ENCODE measurements around the gene LRRC51. TPM values are rescaled to one million over a fixed set of nuclear protein-coding genes. Genes with fewer than 3 reads are reported as not detected.

Gene LRRC51
- total and polyA plus RNA-seq, 2 donors (not counting 3 experiments of a cell fraction or from before 2014, with no cell fraction given), result 3.5 to 6.1 TPM

- TF ChIP-seq MYC (IDR thresholded peaks at IDR 0.05; ENCODE audit: low read depth, low read length) (no peak), POLR2A (IDR thresholded peaks at IDR 0.05; ENCODE audit: low read depth, low read length) (no peak), CTCF (IDR thresholded peaks at IDR 0.05; ENCODE audit: extremely low read depth in 1 of 2, insufficient read depth in 1 of 2, low read depth in 1 of 2, low read length in 2 of 2) (no peak), JUN (IDR thresholded peaks at IDR 0.05; ENCODE audit: borderline replicate concordance, insufficient read depth, insufficient read length, low read depth) (no peak), GATA2 (IDR thresholded peaks at IDR 0.05; ENCODE audit: insufficient read depth, insufficient read length, low read depth, low read length) (no peak), EZH2 (IDR thresholded peaks at IDR 0.05; ENCODE audit: borderline replicate concordance, low read depth, low read length, severe bottlenecking) (no peak), FOS (IDR thresholded peaks at IDR 0.05; ENCODE audit: borderline replicate concordance, insufficient read depth, low read length) (no peak)
Observed at GRCh38 chr11:72069200-72069599, 11.4 kb upstream of the LRRC51 start.

More at GRCh38 chr11:72069200-72069599, 11.4 kb upstream of the LRRC51 start:
- Histone ChIP-seq H3K9ac (replicated peaks; ENCODE audit: extremely low read depth, insufficient read depth, low read length) (peak overlapping the region; percentile 0), H3K36me3 (ENCODE audit: control insufficient read depth in 2 of 2, extremely low read depth in 1 of 2, insufficient read depth in 2 of 2, low read length in 2 of 2) (no peaks in the 10 kb centered on the region), H3K9me3 (replicated peaks; ENCODE audit: control insufficient read depth, insufficient read depth, low read length) (no peaks in the 10 kb centered on the region), H3K9me1 (replicated peaks; ENCODE audit: control insufficient read depth, extremely low read depth, insufficient read depth, low read length) (no peaks in the 10 kb centered on the region), H3K4me1 (ENCODE audit: control insufficient read depth, extremely low read depth, insufficient read depth, low read length) (peaks cover 64% of the 10 kb centered on the region), H3K4me3 (replicated peaks in 1 of 3; ENCODE audit: insufficient read depth in 1 of 3, low read depth in 1 of 3, low read length in 3 of 3) (peak overlapping the region in 1 of 3 experiments; percentile 1), H2AFZ (ENCODE audit: low read depth, low read length) (no peak overlapping the region), H3K27me3 (ENCODE audit: control insufficient read depth in 2 of 2, insufficient read depth in 2 of 2, low read length in 2 of 2) (no peaks in the 10 kb centered on the region), H4K20me1 (replicated peaks; ENCODE audit: control insufficient read depth, extremely low read depth, insufficient read depth, low read length) (no peaks in the 10 kb centered on the region), H3K79me2 (ENCODE audit: control insufficient read depth, insufficient read depth, low read length) (peaks cover 73% of the 10 kb centered on the region), H3K4me2 (ENCODE audit: insufficient read depth, low read length) (peak overlapping the region; percentile 73), H3K27ac (ENCODE audit: insufficient read depth, low read depth, low read length) (peak overlapping the region; percentile 50)
- POLR2A ChIA-PET, result no interaction called here
- dilution Hi-C loops (cut with MboI; ENCODE audit: extremely low pct_ligation_motif_present, low sequenced_read_pairs) (no loop called here), intact Hi-C loops (cut with micrococcal nuclease) (no loop called here)
- BruUV-seq (replicated peaks), result no TSS peak
- DNase-seq (ENCODE audit: low read depth, low spot score), result no peak
- CTCF ChIA-PET, result interaction anchor here (1.0 to 6.9 kb wide), 7 partner anchors 10 to 44 kb away, joined by 3 to 46 read pairs (median 5); no protein-coding TSS in a partner anchor
- no peak for FAIRE-seq

All from endothelial cell of umbilical vein (primary cell).